Activated CD4-positive, alpha-beta T cell treated with anti-CD3 and anti-CD28 coated beads for 4 hours (primary cell): ENCODE data around the gene CCDC141.

Experiments
- DNase-seq, 2 donors: peaks; one replicate each; pipeline ENCODE4 v3.0.0-alpha.2; 2020

The CCDC141 gene

DNA sequence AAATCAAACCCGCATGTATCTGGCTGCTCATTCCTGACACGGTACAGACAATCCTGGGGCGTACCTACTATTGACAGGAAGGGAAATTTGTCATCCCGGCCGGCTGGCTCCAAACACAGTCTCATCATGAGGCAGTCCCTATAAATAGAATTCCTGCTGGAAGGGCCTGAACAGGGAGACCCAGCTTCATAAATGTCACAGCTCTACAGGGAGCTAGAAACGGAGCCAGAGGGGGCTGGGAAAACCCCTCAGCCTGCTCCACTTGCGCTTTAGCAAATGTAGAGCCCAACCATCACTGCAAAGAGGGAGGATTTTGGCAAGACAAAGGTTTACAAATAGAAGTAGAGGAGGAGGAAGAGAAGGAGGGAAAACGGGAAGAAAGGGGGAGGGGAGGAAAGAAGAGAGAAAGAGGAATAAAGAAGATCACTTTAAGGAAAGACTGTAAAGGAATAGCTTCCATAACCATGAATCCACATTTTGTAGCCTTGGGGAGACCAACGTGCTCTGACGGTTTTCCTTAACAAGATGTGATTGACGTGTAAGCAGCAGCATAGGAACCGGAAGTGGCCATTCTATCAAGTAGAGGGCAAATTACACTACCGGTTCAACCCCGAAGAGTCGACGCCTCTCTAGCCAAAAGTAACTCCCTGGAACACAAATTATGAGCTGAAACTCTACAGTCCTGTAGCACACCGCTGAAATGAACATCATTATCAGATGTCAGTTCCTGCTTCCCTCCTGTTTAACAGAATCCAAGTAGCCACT lies 185.9 kb downstream of the CCDC141 start:
- DNase-seq, result no peak

DNA sequence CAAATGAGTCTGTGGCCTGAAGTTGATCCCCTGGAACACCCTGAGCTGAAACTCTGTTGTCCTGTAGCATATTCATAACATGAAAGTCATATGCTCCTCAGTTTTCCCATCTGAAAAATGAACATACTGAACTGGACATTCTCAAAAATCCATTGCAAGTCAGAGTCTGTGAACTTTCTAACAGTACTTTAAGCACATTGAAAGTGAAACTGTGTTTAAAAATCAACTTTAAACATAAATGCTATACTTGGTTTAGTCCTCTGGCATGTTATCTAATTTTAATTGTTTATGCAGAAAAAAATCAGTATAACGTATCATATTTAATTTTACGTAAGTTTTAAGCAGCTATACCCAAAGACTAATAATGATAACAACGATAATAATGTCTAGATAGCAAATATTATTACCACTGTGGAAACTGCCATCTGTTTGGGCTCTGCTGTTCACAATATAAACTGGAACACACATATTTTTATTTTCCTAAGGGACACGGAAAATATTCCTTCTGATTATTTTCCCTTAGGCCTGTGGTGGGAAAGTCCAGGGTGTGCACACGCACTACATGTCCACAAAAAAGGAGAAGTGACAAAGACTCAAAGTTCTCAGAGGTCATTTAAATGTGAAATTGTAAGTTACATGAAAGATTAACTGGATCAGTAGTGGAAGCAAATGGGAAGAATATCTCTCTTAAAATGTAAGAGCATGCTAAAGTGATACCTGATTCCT lies 186.6 kb downstream of the CCDC141 start:
- DNase-seq, result no peak

DNA sequence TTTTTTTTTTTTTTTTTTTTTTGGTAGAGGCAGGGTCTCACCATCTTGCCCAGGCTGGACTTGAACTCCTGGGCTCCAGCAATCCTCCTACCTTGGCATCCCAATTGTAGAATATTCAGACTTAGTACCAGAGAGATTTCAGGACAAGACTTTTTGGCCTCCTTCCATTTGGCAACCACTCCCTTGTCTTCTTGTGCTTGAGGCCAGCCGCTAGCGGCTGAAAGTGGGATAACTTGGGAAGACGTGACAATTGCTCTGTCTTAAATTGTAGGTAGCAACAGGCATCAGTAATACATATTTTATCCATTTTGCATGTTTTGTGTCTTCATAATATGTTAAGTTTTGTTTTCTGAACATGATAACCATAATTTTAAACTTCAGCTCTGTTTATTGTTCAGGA lies 189.4 kb downstream of the CCDC141 start:
- no peak for DNase-seq

DNA sequence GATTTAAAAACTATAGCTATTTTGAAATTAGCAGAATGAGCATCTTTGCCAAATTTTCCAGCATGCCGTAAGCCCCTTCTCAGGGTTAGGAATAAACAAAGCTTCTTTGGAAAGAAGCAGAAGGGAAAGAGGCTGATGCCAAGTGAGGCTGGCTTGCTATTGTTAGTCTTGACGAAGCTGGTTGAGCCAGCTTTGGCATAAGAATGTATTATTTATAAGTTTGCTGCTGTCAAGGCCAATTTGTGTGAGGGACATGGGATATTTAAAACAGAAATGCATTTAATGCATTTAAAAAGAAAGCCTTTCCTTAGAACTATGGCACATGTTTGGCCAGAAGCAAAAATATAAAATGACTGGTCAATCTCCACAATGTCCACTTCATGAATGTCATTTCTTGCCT lies 190.2 kb downstream of the CCDC141 start:
- DNase-seq, result no peak

DNA sequence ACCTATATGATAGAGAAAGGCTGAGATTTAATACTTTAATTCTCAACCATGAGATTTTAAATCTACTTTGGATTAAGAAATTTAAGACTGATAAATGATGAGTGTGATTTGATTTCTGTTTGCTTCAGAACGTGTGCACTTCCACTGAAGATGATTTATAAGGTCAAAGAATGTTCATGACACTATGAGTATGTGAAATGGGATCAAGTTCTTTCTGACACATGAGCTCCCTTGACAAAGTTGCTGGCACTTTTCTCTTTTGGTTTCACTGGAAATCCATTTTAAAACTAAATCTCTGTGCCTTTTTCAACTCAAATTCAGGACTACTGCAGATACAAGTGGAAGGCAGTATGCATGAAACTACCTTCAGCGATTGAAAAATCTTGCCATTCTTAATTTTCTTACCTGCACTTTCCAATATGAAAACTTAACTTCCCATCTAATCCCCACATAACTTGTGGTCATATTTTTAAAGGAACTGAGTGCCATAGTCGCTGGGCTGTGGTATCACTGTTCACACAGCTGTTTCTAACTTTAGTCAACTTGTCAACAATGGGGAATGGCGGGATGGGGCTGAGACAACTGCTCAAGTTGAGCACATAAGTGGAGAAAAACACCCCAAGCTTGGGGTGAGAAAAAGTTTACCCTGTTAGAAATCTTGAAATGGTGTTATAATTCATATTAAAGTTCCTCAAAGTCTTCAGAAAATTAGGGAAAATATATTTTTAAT lies 190.9 kb downstream of the CCDC141 start:
- DNase-seq, result no peak

DNA sequence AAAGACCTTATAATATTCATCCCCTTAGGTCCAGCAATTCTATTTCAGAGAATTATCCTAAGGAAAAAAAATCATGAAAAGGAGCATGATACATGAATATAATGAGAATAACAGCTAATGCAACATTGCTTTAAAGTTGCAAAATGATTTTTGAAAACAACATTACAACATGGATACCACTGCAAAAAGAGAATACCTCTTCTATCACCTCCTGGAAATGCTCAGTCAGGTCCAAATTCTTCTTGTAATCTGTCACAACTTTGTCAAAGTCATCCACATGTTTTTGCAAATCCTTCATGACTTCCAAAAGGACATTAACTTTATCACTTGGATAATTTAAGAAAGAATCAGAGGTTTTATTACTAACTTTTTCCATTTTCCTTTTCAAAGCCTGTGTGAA lies 194.8 kb downstream of the CCDC141 start:
- no peak for DNase-seq

DNA sequence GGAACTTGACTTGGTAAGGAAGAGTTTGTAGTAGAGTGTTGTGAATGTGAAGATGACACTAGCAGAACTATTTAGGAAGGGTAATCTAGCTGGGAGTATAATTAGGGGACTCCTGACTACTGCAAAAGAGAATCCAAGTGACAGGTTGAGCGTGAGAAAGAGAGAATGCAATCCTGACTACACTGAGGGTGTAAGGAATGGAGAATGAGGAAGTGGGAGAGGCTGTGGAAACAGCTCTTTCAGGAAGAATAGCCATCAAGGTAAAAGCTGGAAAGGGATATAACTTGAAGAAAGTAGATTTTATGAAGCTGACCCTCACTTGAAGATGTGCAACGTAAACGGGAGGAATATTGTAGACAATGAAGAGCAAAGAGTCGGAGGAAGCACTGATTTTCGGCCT lies 201.6 kb downstream of the CCDC141 start:
- no peak for DNase-seq

DNA sequence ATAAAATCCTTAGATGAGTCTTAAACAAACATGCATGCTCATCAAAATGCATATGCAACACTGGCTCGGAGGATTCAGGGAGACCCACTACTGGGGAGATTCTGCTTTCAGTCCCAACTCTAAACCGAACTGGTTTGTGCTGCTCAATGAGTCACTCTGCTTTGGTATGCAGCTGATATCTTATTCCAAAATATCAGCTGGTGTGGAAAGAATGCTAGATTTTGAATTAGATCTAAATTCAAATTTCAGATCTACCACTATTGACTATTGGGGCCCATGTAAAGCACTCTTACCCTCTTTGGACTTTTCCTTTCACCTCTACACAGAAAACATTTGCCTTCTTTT lies 203.5 kb downstream of the CCDC141 start:
- no peak for DNase-seq

DNA sequence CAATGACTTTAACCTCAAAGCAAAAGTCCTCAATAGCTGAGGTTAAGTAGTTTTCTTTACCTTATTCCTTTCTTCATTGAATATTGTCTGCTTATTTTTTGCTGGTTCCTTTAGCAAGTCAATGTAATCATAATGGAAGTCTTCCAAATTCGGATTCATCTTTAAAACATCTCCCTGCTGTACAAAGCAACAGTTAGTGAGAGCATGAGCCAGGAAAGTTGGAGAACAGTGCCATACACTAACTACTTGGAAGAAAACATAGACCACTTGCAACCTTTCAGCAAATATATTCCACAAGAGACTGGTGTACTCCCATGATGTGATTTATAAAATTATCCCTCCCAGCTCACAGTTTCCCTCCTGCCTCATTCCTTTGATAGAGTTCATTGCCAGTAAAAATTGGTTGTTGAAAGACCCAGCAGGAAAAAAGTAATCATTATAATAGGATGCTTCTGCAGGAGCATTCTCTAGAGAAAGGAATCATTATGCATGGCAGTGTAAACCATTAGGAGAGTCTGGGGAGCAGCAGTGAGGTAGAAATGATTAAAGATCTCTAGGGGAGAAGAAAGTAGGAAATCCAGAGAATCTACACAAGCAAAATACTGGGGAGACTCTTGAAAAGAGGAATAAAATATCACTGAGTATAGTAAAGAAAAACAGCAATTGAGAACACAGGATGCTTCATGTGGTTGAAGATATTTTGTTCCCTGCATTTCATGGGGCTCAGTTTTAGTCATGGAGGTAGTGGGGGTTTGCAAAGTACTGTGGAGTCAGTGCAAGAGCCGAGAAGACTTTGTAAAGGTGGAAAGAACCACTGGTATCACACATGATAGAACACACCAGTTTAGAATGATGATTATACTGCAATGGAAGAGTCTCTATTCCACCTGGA lies 204.1 kb downstream of the CCDC141 start:
- no peak for DNase-seq

DNA sequence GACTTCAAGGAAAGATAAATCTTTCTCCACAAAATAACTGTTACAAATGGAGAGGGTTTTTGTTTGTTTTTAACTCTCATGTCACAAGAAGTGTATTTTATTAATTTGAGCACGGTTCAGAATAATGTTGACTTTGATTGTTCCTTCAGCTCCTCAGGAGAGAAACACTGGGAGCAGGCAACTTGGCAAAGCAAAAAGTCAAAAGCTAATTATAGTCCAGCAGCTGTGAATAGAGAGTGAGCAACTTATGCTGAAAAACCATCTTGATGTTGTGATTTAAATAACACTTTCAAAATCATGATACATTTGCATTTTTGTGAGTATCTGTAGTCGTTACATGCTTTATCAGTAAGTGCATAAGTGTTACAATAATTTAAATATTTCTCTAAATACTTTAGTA lies 205.2 kb downstream of the CCDC141 start:
- DNase-seq, result no peak

DNA sequence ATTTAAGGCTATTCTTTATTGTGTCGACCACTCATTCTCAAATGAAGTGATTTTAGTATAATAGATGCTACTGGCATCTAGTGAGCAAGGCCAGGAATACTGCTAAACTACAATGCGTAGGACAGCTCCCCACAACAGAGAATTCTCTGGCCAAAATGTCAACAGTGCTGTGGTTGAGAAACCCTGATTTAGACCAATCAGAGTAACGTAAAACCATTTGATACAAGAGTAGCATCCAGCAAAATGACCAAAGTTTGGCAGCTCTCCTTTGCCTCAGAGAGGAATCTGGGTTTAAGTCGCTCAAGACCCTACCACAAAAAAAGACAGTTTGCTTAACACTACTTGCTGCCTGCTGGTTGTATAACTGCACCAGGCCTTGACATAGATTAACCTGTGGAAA lies 205.7 kb downstream of the CCDC141 start:
- DNase-seq, result no peak

DNA sequence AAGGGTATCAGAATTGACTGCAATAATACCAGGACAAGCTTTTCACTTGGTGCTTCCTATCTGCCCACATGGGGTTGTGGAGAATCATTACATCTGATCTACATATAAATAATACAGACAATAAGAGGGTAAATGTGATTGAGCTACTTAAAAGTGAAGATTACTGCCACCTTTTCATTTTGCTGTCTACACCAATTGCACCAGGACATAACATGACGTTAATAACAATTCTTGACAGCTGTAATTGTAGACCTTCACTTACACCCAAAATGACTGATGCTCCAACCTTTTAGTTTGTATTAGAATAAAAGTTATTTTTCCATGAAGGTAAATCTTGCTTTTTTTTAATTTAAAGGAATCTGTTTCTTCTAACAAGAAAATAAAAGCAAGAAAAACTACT lies 206.2 kb downstream of the CCDC141 start:
- no peak for DNase-seq

DNA sequence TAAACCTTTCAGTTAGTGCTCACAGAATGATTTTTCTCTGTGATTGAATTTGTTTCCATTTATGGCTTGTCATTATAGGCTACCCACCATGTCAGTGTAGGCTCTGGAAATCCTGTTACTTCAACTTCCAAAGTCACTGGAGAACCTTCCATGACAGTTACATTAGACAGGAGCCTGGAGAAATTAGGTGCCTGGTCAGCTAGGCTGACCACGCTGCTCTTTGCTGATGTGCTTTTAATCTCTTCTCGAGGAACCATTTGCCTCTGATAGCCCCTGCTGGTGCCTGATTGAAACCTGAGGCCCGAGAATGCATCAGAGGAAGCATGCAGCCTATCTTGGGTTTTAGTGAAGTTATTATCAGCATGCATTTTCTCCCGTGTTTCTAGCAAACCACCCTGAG lies 213.1 kb downstream of the CCDC141 start:
- DNase-seq, result no peak

DNA sequence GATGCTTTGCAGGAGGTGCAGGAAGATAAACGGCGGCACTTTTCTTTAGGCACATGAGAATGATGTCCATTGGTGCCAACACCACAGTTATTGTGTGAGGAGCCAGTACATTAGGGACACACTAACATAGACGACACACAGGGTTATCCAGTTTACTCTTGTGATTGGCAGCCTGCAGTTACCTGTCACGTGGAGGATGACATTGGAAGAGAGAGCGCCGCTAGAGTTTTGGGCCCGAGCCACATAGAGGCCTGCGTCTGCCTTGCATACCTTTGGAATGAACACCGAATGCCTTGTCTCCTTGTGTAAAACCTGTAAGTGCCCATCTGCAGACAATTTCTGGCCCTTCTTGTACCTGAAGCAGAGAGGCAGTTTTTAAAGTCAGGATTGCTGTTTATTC lies 215.9 kb downstream of the CCDC141 start:
- DNase-seq, result no peak

DNA sequence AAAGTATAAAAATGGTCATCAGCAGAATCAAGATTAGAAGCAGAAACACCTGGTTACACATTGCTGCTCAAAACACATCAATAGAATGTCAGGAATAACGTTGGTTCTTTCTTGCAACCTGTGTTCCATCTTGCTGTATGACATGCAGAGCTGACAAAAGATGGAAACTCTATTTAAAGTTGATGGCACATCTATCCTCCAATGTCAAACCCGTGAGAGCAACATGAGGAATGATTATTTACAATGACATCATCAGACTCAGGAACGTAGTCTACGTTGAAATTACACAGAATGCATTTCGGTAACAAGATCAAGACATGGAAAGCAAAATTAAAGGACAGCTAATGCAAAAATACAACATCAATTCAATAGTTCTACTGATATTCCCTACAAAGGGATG lies 216.6 kb downstream of the CCDC141 start:
- no peak for DNase-seq

DNA sequence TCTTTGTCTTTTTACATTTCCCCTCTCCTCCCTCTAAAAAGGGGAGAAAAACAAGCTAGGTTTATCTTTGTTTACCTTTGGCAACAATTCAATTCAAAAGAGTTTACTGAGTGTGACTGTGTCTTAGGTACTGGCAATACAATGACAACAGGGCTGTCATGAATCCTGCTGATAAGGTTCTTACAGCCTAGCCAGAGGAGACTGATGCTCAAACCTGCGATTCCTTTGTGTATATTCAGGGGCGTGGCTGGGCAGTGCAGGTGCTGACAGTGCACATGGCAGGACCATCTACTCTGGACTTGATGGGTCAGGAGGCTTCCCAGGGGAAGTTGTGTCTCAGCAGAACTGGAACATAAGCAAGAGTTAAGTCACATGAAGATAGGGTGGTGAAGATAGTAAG lies 219.5 kb downstream of the CCDC141 start:
- DNase-seq, result no peak

DNA sequence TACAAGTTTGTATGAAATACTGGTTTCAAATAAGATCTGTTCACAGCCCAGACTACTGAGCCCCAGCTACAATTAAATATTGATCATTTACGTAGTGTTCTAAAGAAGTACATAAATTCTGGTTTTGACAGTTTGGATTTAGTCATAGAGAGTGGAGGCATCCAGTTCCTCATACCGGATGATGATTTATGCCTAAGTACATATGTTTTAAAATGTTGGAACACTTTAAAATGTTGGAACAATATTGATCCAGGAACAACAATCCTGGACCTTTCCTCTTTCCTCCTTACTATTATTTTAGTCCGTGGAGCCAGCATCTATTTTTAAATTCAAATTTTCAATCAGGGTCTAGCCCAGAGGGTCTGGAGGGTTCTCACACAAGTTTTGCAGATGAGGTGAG lies 220.0 kb downstream of the CCDC141 start:
- no peak for DNase-seq

DNA sequence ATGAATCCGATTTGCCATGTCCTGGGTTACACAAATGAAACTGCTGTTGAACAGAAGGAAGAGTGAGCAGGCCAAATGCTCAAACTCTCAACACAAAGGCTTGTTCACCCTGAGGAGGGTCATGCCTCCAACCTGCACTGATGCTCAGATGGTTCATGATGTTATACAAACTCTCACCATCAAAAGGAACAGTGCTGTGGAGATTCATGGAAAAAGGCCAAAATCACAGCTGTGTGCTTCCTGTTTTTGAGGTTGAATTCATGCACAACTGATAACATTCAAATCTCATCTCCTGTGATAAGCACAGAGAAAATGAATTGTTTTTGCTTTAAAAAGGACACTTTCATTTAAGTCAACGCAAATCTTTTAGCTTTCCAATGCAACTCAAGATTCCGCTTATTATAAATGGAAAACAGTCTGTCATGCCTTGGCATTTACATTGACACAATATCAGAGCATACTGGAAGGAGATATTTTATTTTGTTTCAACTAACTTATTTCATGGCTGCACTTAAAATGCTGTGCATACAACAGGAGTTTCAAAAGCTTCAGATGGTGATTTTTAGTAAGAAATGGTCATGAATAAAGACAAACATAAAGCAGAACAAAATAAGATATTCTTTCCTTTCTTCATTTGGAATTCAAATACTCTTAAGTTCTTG lies 220.5 kb downstream of the CCDC141 start:
- no peak for DNase-seq

DNA sequence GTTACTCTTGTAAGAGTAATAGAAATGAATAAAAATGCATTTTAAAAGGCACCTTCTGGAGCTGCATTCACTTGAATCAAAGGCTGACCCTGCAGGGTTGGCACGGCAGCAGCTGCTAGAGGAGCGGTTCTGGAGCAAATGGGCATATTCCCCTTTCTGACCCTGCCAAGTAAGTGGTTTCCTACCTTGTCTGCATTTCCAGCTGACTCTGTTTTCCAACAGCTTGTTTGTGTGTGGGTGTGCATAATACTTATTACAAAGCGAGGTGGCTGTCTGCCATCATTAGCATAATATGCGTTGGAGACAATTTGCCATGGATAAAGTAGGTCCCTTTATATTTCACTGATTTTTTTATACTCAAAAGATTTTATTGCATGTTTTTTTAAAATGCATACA lies 221.5 kb downstream of the CCDC141 start:
- no peak for DNase-seq

DNA sequence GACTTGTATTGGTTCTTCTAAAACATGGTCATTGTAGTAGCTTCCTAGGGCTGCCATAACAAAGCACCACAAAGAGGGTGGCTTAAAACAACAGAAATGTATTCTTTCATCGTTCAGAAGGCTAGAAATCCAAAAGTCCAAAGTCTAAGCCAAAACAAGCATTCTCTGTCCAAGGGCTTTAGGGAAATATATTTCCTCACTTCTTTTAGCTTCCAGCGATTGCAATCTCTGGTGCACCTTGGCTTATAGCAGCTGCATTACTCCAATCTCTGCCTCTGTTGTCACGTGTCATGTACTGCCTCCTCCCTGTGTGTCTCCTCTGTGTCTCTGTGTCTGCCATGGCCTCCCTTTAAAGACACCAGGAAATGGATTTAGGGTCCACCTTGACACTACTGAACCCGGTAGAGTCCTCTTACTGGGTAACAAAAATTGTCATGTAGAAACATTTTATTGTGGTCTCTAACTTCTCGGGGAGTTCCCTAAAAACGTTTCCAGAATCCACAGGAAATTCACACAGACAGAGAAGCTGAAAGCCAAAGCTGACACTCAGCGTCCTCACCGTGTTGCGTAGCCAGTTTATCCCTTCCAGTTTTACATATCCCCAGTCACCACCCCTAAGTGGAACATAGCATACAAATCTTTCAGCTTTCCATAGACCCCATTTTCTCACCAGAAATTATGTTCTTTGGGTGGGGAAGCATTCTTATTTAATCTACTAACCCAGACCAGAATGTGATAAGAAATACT lies 222.0 kb downstream of the CCDC141 start:
- DNase-seq, result no peak

DNA sequence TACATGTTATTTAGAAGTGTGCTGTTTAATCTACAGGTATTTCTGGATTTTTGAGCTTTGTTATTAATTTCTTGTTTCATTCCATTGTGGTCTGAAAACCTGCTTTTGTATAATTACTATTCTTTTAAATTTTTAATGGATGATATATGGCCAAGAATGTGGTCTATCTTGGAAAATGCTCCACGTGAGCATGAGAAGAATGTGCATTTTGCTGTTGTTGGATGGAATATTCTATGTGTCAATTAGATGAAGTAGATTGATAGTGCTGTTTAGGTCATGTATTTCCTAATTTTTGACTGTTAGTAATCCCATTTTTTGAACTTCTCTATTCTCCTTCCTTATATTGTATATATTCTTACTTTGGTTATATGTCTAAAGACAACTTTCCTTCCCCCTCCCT lies 222.8 kb downstream of the CCDC141 start:
- DNase-seq, result no peak

DNA sequence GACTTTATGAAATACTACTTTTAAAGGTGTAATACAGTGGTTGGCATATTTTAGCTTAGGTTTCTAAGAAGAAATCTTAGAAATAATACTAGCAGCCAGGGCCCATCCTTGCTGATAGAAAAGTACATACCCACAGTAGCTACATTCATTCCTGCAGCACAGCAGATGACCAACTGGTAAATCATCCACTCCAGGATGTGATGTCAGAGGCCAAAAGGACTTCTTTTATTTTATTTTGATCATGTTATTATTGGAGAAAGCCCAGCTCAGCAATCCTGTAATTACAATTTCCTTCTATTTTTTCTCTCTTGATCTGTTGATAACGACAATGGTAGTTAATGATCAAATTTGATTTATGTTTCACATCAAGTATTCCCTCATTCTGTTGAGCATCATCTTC lies 224.8 kb downstream of the CCDC141 start:
- DNase-seq, result no peak
